ENCODE results near the gene KIF18A.

The KIF18A gene

GRCh38 chr11:28049338-28050216 is 58.4 kb downstream of the KIF18A start:
- Histone ChIP-seq H3K27me3 (no peaks in the 10 kb centered on the region), H3K9me3 (no peaks in the 10 kb centered on the region), H3K36me3 (no peaks in the 10 kb centered on the region), H3K4me1 (no peaks in the 10 kb centered on the region), H3K4me3 (no peak overlapping the region), H3K27ac (no peak overlapping the region)
- intact Hi-C loops (cut with DNase I; ENCODE audit: low total_unique reads), result no loop called here
- no peak for TF ChIP-seq CTCF (IDR thresholded peaks at IDR 0.05)
- no peak for DNase-seq

- no peaks in the 10 kb centered on the region for H3K4me1 ChIP-seq
- no peak overlapping the region for H3K4me3 ChIP-seq
- intact Hi-C loops (cut with DNase I; ENCODE audit: low total_unique reads), result no loop called here
- no peak overlapping the region for H3K27ac ChIP-seq
- H3K36me3 ChIP-seq, result no peaks in the 10 kb centered on the region
- DNase-seq, result no peak
- H3K27me3 ChIP-seq, result no peaks in the 10 kb centered on the region
- TF ChIP-seq CTCF (IDR thresholded peaks at IDR 0.05), result no peak
- H3K9me3 ChIP-seq, result no peaks in the 10 kb centered on the region
Measured at GRCh38 chr11:28048812-28049211, 59.1 kb downstream of the KIF18A start.

DNA sequence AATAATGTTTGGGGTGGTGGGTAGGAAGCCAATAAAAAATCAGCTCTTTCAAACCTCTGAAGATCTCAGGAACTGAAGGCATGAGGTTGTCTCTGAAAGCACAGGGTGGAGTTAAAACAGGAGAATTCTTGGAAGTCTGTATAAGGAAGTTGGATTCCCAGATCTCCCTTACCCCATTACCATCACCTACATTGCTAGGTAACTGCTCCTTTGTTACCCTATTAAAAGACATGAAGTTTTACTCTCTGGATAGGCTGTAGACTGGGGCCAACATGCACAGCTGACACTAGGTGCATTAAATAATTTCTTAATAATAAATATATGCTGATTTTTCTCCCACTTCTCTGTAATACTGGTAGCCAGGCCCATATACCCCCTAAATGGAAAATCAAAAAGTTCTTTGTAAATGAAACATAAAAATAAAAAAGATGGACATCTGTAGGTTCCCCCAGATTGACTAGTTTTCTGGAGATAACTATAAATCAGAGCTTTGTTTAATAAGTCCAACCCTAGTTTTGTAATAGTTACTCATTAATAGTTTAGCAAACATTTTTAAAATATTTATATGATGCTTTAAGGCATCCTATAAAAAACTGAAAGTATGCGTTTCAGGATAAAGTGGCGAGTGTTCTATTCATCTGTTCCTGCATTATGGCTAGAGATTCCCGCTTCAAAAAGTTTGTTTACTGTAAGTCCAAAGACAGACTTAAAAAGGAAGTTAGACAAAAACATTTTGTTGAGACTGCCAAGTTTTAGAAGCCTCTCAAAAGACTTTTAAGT is 63.8 kb downstream of the KIF18A start:
- intact Hi-C loops (cut with DNase I; ENCODE audit: low total_unique reads), result no loop called here
- H3K27ac ChIP-seq, result no peak overlapping the region
- H3K4me1 ChIP-seq, result no peaks in the 10 kb centered on the region
- H3K9me3 ChIP-seq, result no peaks in the 10 kb centered on the region
- TF ChIP-seq CTCF (IDR thresholded peaks at IDR 0.05), result no peak
- H3K27me3 ChIP-seq, result no peaks in the 10 kb centered on the region
- DNase-seq, result no peak
- no peaks in the 10 kb centered on the region for H3K36me3 ChIP-seq
- H3K4me3 ChIP-seq, result no peak overlapping the region

GRCh38 chr11:28040384-28040783 is 67.6 kb downstream of the KIF18A start:
- no peak for DNase-seq
- Histone ChIP-seq H3K4me1 (peaks cover 0 to 14% (median 0%) of the 10 kb centered on the region in 4 donors), H3K9me3 (no peaks in the 10 kb centered on the region), H3K36me3 (no peaks in the 10 kb centered on the region), H3K27ac (no peak overlapping the region), H3K4me3 (no peak overlapping the region), H3K27me3 (no peaks in the 10 kb centered on the region)
- no peak for TF ChIP-seq CTCF (IDR thresholded peaks at IDR 0.05)
- intact Hi-C loops (cut with DNase I; ENCODE audit: low total_unique reads), result no loop called here

DNA sequence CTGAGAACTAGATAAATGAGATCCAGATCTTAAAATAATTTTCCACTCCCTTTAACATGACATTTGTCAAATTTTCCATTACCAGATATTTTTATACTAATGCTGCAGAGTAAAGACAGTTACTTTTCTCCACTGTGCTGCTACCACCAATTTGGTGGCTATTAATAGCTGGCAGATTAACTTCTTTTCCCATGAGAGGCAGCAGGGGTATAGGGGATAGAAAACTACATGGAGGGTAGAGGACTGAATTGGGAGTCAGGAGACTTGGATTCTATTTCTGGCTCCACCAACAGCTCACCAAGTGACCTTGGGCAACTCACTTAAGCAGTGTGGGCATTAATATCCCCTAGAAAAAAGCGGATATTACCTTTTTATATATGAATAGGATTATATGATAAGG is 69.2 kb downstream of the KIF18A start:
- intact Hi-C loops (cut with DNase I; ENCODE audit: low total_unique reads), result no loop called here
- TF ChIP-seq CTCF (IDR thresholded peaks at IDR 0.05), result no peak

More for the DNA sequence above, 69.2 kb downstream of the KIF18A start:
- Histone ChIP-seq H3K4me1 (peaks cover 0 to 14% (median 0%) of the 10 kb centered on the region in 4 donors), H3K9me3 (no peaks in the 10 kb centered on the region), H3K27me3 (no peaks in the 10 kb centered on the region), H3K27ac (no peak overlapping the region), H3K4me3 (no peak overlapping the region), H3K36me3 (no peaks in the 10 kb centered on the region)
- DNase-seq, result no peak

Data from tibial artery (tissue), 4 donors.